Inflammatory macrophage (primary cell): ENCODE data around the gene TMEFF2.
A peak's percentile ranks its signal among the peaks of the same experiment; 100 is the strongest.

Experiments used
- DNase-seq, 2 donors: peaks; one replicate each; pipeline ENCODE4 v3.0.0-alpha.2; 2020 to 2022
- total RNA-seq, 18 experiments: gene quantifications; one replicate each; lab custom pipeline; 2026; ENCODE audit warnings: mixed read lengths in 6 of 18, inconsistent platforms in 2 of 18; lab: John Stamatoyannopoulos, UW

The TMEFF2 gene, protein sequence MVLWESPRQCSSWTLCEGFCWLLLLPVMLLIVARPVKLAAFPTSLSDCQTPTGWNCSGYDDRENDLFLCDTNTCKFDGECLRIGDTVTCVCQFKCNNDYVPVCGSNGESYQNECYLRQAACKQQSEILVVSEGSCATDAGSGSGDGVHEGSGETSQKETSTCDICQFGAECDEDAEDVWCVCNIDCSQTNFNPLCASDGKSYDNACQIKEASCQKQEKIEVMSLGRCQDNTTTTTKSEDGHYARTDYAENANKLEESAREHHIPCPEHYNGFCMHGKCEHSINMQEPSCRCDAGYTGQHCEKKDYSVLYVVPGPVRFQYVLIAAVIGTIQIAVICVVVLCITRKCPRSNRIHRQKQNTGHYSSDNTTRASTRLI
- 0 to 0.10 (median 0) reads per million in 18 experiments for total RNA-seq

DNA sequence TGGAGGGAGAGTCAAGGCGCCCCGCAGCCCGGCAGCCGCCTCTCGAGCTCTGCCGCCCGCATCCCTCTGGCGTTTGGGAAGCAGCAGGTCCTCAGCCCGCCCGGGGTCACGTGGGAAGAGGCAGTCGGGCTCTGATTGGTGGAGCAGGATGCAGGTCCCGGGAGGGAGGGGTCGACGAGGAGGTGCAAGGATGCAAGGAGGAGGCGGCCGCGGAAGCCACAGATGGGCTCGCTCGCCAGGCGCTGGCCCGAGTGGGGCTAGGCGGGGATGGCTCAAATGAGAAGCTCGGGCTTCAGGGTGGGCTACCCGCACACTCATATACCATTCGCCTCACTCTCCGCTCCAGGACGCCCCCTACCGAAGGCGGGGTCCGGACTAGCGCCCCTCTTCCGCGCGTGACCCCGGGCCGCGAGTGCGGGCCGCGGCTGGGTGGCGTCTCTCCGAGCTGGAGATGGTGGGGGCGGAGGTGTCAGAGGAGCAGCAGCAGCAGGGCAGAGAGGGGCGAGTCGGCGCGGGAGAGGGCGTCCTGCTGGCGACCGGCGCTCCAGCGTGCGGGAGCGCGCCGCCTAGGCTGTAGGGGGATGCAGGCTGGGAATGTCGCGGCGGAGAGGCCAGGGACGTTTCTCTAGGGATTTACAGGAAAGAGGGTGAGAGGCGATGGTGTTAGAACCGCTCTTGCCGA, at the start of gene TMEFF2:
Gene TMEFF2 (minus strand): TSS at position 68 of the 682 bp plus-strand sequence. CDS start 409 bp downstream, outside the sequence.
- DNase-seq = peak in 1 of 2 donors; percentile 8

DNA sequence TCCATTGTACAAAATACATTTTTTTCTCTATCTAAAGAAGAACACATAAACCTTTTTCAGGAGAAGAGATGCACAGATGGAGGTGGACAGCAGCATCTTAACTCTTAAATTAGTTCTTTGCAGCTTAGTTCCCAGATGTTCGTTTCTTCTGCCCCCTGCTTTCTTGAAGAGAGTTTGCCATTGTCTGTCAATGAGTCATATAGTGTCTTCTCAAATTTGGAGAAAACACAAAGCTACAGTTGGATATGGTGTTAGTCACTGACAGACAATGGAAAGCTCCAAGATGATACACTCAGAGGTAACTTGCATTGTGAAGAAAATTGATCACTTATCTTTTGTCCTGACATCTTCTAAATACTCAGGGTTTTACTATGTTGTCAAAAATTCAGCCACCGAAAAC, 48.8 kb upstream of the TMEFF2 start:
- no peak for DNase-seq

DNA sequence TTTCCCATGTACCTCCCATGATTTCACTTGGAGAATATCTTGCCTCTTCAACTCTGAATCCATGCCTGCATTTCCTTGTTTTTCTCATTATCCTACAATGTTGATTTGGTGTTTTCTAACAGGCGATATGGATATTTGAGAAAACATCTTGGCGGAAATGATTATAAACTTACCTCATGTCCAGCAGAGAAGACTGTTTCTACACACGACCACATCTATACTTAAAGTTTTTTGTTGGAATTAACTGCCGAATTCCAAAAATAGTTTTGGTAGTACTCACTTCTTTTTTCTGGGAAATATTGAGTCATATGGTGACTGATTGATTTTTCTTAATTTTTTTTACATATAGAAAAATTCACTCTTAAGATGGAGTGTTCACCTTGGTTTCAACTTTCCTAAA, 41.4 kb upstream of the TMEFF2 start:
- no peak for DNase-seq

DNA sequence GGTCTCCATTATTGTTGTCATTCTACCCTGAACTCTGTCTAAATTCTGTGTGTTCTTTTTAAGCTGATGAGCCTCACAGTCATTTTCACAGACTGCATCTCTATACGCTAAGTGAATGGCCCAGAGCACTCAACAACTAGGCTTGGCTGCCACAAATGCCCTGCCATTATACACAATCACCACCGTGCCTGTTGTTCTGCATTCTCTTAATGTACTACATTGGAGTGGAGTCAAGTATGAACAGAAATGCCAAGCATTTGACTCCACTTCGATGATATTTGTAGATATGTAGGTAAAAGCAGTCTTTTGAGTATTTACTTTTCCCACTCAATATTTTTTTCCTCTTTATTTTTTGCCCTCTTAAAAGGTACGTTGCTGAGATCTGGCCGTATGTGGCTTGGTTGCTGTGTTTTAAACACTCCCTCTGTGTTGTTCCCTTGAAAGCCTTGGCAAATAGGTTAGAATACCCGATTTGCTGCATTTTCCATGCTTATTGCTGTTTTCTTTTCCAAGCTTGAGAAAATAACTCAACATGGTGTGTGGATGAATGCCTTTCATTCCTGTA, 36.2 kb upstream of the TMEFF2 start:
- no peak for DNase-seq

DNA sequence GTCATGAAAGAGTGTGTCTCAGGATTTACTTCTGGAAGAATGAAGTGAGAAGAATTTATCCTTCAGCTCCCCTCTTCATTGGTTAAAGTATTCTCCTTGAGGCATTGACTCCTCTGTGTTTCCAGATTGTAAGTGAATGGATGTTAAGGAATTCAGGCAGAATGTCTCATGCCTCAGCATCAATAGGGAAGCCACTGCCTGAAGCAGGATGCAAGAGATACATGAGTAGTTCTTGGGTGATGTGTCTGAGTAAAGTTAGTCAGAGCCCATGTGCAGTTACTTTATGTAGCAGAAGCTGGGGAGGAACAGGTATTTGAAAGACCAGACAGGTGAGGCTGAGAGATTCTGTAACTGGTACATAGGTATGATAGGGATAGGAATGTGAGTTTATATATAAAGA, 34.0 kb upstream of the TMEFF2 start:
- DNase-seq = no peak

DNA sequence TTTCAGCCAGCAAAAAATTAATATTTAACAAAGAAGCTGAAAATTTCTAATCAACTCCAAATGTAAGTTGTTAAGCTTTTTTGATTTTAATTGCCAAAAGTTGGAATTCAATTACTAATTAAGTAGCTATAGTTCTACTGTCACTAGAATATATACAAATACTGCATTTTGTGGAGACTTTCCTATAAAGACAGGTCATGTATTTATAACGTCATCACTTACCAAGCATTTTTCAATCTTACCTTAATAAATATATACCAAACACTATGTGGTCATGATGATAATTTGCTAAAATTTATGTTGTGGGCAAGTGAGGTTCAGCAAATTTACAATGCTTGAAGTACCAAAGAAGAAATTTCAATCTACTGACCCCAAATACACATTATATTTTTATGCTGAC, 24.2 kb upstream of the TMEFF2 start:
- DNase-seq = no peak

DNA sequence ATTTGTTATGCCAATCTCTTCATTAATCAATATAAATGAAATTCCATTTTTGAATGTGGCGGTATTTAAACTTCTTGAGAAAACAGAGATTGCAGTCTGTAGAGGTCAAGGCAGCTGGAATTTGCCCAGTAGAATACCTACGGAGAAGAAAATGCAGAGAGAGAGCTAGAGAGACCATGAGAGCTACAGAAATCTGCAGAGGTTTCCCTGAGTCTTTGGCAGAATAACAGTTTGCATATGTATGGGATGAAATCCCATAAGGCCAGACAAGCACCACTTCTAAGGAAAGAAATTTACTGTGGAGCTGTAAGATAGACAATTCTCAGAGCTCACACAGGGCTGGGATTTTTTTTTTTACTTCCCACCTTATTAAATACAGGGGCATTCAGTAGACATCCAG, 23.6 kb upstream of the TMEFF2 start:
- DNase-seq = no peak

DNA sequence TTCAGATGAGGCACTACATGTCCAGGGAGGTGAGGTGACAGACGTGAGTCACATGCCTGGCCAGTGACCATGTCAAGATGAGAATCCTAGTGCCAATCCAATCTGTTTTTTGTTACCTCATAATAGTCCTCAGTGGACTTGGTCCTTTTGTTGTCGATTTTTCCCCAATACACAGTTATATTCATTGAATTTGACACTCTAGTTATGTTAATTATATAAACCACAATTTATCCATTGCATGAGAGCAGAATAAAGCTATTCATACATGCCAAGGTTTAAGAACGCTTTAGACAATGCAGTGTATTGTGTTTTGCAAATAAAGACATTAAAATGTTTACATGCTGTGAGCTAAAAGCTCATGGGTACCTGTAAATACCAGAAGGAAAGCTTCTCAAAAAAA, 21.6 kb upstream of the TMEFF2 start:
- DNase-seq = no peak

DNA sequence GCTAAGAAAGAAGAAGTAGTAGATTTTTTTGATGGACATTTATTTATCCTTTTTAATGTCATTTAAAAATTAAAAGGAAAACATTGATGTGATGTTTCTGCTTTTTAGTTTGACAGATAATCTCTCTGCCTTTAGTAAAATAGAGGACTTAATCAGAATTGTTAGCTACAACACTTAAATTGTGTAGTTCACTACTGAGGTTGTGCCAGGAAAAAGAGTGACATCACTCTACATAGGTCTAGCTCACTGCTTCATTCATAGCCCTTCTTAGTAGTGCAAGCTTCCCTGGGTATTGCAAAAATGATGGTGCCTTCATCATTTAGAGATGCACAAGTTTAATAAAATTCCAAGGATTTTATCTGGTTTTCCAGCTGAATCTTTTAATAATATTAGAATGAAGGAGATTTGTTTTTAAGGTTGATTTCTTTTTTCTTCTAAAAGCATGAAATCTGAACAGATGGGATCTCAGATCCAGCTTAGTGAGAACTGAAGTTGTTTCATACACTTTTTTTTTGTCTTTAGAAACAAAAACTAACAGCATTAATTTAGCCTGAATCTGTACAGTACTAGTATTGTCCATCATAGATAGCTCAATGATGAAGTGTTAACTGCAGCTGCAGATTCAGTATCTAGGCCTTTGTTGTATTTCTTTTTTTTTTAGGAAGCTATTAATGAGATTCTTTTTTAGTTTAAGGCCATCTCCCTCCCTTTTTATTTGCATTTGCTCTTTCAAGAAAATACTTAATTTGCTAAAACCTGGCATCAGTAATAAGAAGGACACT, 20.6 kb upstream of the TMEFF2 start:
- no peak for DNase-seq

DNA sequence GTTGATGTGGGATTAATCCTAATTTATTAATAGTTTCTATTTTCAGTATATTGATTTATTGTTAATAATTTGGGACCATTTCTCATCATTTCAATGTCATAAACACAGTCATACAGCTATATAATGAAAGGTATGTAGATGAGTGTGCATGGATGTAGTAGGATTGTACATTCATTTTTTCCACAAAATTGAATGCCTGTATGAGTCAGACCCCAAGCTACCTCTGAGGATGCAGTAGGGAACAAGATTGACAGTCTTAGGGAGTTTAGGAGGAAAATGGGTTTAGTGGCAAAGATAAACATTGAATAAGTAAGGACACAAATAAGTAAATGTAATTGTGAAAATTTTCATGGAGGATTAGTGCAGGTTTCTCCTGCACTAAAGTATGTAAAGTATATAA, 14.1 kb upstream of the TMEFF2 start:
- DNase-seq = no peak

DNA sequence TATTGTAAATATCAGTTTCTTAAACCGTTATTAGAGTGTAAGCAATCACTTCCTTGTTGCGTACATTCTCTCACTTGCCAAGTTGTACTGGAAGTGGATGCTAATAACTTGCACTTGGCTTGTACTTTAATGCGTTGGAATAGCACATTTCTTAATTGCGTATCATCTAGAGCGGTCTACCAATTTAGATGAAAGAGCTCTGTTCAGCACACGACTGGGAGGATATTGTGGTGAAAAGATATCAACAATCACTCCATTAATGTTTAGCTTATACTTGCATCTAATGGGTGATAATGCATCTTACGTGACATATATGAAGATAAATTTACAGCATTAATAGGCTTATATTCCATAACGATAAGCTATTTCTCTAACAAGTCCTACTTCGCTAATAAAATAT, 11.7 kb upstream of the TMEFF2 start:
- no peak for DNase-seq

DNA sequence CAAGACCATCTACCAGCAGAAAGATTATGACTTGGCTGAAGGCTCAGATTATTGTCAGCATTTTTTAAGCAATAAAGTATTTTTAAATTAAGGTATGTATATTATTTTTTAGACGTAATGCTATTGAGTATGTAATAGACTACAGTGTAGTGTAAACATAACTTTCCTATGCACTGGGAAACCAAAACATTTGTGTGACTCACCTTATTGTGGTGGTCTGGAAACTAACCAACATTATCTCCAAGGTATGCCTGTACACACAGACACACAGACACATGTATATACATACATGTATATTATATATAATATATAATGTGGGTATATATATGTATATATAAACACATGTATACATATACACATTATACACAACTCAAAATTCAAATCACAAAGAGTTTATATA, 9.1 kb upstream of the TMEFF2 start:
- no peak for DNase-seq

DNA sequence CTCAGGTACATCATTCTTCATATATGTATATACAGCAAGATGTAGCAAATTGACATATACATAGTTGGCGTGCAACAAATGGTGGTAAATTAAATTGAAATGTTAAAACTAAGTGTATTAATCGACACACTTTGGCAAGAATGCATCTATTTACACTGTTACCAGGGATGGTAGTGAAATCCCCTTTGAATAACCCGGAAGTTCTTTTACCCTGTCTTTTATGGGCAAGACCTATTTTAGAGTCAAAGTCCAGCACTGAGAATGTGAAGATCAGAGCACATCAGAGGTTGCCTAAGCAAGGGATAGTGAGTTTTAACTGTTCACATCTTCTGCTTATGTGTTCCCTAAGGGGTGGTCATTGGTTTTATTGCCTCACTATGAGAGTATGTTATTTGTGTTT, 7.6 kb upstream of the TMEFF2 start:
- DNase-seq = no peak

DNA sequence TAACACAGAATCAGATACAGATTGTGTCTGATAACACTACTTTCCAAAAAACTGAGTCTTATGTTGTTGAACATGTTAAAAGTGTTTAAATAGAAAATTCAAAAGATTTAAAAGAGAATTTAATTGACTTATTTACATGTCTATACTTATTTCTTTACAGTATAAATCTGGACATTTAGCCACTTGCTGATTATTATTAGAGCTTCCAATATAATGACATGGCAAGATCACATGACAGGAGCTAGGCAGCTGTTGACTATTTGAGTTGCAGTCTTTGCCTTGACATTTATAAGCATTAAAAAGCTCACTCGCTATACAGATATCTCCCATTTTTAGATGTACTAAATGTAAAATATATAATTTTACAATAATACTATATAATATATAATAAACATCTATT, 6.4 kb upstream of the TMEFF2 start:
- no peak for DNase-seq

DNA sequence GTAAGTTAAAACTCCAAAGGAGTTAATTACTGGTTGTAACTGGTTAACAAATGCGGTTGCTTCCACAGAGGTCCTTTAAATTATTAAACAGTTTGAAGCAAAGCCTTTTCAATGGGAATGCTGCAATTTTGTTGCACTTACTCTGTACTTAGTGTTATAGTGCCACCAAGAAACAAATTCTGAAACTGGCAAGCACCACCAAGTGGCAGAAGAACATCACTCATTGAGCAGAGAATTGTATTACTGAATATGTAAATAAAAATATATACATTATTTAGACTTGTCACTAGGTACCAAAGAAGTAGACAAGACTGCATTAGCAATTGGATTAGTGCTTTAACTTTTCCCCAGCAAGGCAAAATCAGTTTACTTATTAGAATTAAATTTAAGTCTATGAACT, 2.6 kb upstream of the TMEFF2 start:
- DNase-seq = no peak

DNA sequence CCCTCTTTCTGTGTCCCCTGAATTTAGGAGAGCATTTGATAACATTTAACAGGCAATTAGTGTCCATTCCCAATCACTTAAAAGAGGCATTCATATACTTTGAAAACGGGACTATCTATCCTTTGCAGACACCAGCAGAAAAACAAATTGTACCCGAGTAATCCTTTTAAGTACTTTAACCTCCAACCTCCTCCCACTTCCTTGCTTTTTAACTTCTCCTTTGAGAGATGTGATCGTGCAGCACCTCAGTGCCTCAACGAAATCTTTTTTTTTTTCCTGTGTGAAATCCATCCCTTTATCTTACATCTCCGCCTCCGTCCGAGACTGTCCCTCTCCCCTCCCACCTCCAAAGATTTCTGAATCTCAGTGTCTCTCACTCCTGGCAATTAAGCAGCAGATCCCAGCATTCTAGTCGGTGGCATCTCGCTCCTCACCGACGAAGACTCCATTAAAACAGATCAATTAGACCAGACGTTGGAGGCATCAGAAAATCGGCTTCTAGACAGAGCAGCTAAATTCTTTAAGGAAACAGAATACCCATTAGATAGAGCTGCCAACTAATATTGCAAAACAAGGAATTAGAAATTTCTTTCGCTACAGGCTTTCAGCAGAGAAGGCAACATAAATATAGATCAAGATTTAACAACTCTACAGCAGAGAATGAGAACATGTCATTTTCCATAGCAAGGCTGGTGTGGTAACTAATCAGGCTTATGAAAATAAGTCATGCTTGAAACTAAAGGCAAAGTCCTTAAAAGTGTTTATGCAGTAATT, 1.9 kb upstream of the TMEFF2 start:
- no peak for DNase-seq

DNA sequence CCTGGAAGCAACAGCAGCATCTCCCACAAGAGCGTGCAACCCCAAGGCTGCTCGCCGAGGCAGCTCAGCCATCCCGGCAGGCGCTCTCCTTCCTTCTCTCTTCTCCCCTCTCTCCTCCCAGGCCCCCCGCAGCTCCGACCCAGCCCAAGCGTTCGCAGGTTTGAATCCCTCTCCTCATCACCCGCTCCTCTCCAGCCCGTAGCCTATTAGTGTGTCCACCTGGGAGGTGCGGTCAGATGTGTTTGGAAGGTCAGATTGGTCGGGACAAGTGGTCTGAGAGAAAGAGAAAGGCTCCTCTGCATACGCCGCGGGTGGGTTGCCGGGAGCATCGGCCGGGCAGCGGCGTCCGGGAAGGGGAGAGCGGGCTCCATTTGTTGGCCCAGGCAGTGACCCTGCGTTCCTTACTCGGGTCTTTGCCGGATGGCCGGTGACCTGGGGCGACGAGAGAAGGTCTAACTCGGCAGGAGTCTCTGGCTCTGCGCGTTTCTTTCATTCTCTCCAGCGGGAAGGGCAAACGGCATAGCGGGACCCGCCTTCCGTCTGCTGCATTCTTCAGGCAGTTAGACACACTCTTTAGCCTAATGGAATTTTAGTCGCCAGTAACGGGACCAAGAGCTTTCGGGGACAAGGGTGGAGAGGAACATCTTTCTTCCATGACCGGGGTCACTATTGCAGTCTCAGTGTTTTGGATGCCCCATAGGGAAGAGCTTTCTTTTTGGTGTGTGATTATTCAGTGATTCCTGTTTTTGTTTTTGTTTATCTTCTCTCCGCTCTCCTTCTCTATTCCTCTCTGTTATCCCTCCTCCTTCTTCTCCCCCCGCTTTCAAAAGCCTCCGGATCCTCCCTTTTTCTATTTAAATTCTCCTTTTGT, 1.1 kb upstream of the TMEFF2 start:
- DNase-seq = no peak

DNA sequence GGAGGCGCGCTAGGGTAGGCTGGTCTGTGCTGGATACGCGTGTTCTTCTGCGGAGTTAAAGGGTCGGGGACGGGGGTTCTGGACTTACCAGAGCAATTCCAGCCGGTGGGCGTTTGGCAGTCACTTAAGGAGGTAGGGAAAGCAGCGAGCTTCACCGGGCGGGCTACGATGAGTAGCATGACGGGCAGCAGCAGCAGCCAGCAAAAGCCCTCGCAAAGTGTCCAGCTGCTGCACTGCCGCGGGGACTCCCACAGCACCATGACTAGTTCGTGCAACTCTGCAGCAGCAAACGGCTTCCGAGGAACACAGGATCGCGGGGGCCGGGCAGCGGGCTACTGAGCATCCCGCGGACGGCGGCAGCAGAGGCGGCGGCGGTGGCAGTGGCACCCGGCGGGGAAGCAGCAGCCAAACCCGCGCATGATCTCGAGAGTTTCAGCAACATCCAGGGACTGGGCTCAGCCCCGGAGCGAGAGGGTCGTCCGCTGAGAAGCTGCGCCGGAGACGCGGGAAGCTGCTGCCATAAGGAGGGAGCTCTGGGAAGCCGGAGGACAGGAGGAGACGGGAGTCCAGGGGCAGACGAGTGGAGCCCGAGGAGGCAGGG, 368 bp downstream of the TMEFF2 start:
- peak in 1 of 2 donors; percentile 39 for DNase-seq

DNA sequence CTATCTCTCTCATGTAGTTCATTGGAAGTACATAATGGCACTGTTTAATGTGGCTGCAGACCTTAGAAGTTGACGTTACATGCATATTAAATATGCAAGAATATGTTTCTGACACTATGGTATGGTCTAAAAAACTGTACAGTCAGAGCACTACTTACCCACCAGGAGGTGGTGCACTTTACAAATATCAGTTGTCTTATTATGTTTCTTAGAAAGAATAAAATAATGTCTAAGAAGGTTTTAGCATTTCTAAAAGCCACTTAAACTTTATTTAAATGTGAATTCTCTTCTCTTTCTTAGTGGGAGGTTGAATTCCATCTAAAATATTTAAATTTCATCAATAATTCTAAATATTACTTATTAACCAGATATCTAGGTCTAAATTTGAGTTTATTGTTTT, 4.3 kb downstream of the TMEFF2 start:
- DNase-seq = peak in 1 of 2 donors; percentile 11

DNA sequence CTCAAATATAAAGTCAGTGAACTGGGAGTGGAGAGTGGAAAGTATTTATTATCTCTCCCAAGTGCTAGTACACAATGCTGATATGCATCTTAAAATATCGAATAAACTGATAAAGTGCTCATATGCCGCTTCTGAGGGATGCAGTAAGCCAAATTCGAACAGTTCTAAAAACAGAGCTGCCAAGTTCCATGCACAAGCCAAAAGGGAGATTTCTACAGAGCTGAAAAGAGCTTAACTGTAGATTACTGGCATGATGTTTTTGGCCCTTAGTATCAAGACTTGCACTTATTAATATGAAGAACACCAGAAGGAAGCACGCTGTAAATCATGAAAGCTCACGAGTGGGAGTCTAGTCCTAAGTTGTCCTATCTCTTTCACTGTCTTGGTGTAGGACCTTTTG, 7.9 kb downstream of the TMEFF2 start:
- no peak for DNase-seq

DNA sequence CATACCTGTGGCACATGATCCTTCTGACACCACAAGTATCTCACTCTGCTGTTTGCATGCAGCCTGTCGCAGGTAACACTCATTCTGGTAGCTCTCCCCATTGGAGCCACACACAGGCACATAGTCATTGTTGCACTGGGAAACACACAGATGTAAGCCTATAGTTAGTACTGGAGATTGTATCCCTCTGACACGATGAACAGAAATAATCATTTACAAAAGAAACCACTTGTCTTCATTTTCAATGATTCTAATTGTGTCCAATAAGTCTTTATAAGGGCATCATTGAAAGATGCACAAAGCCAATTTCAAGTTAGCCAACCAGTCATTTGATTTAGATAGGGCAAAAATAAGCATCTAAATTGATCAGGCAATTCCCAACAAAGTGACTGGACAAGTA, 10.4 kb downstream of the TMEFF2 start:
- no peak for DNase-seq
